Urinary bladder (tissue), 4 donors: ENCODE data around the gene PCCA. TPM values are rescaled to one million over a fixed set of nuclear protein-coding genes. Genes with fewer than 3 reads are reported as not detected.

ENCODE experiments used
- DNase-seq: peaks from one replicate; pipeline ENCODE4 v3.0.0-alpha.2; 2015; ENCODE audit errors: extremely low spot score
- H3K27ac ChIP-seq: one replicate; pipeline ENCODE4 v1.5.1; 2013; ENCODE audit warnings: low read depth, mild to moderate bottlenecking, moderate library complexity
- H3K36me3 ChIP-seq: one replicate; pipeline ENCODE4 v1.6.1; 2013; ENCODE audit warnings: mild to moderate bottlenecking, moderate library complexity; ENCODE audit not compliant: insufficient read depth
- H3K4me1 ChIP-seq: one replicate; pipeline ENCODE4 v1.6.1; 2013; ENCODE audit warnings: mild to moderate bottlenecking, moderate library complexity; ENCODE audit not compliant: insufficient read depth
- H3K4me3 ChIP-seq: one replicate; pipeline ENCODE4 v1.5.1; 2013; ENCODE audit warnings: low read depth, low read length
- WGBS: extraction: QIAGEN DNeasy Blood & Tissue Kit; methylation state at CpG from one replicate; pipeline ENCODE4 v1.1.7; 2013; 5-methylcytosine and 5-hydroxymethylcytosine counted together
- polyA plus RNA-seq: library from polyadenylated mRNA; stranded (reverse); fragments of 200-250 nt; gene quantifications from one replicate; pipeline ENCODE4 v1.2.3, GENCODE V29; 2013
- total RNA-seq: library from RNA; depleted of rRNA; stranded (reverse); fragments of >200 nt; gene quantifications from one replicate; pipeline ENCODE4 v1.2.3, GENCODE V29; 2014
- donor health status: healthy with polysubstance abuse.
- donor health status: healthy.

PCCA gene
- total and polyA plus RNA-seq, 2 donors, result 24.7 to 122 TPM

GRCh38 chr13:100106705-100107104 is 17.8 kb downstream of the PCCA start:
- H3K4me1 ChIP-seq, result no peaks in the 10 kb centered on the region
- H3K27ac ChIP-seq, result no peak overlapping the region
- 93% methylated on average over 4 of the region's 4 CpGs for WGBS
- peaks cover 2% of the 10 kb centered on the region for H3K36me3 ChIP-seq
- DNase-seq, result no peak
- H3K4me3 ChIP-seq, result no peak overlapping the region

- DNase-seq, result no peak
- H3K27ac ChIP-seq, result no peak overlapping the region
- no peaks in the 10 kb centered on the region for H3K4me1 ChIP-seq
- H3K4me3 ChIP-seq, result no peak overlapping the region
- H3K36me3 ChIP-seq, result peaks cover 2% of the 10 kb centered on the region
- WGBS, result 87% methylated on average over 3 of the region's 3 CpGs
These were observed 20.1 kb downstream of the PCCA start for GRCh38 chr13:100108913-100109507.

- H3K4me3 ChIP-seq, result no peak overlapping the region
- peaks cover under 1% of the 10 kb centered on the region for H3K36me3 ChIP-seq
- H3K4me1 ChIP-seq, result no peaks in the 10 kb centered on the region
- DNase-seq, result no peak
- WGBS, result 96% methylated on average over 2 of the region's 2 CpGs
- H3K27ac ChIP-seq, result no peak overlapping the region
These were observed 21.4 kb downstream of the PCCA start for GRCh38 chr13:100110269-100110668.

- DNase-seq, result no peak
- Histone ChIP-seq H3K4me3 (no peak overlapping the region), H3K4me1 (no peaks in the 10 kb centered on the region), H3K36me3 (no peaks in the 10 kb centered on the region), H3K27ac (no peak overlapping the region)
- WGBS, result 87% methylated on average over 7 of the region's 7 CpGs
These were observed 23.4 kb downstream of the PCCA start for GRCh38 chr13:100112186-100112838.

GRCh38 chr13:100115693-100116254 is 26.9 kb downstream of the PCCA start:
- no peak overlapping the region for H3K4me3 ChIP-seq
- H3K4me1 ChIP-seq, result no peaks in the 10 kb centered on the region
- DNase-seq, result no peak
- no peaks in the 10 kb centered on the region for H3K36me3 ChIP-seq
- no peak overlapping the region for H3K27ac ChIP-seq
- WGBS, result 91% methylated on average over 1 of the region's 1 CpG

- Histone ChIP-seq H3K4me1 (no peaks in the 10 kb centered on the region), H3K4me3 (no peak overlapping the region), H3K36me3 (peaks cover 2% of the 10 kb centered on the region), H3K27ac (no peak overlapping the region)
- no peak for DNase-seq
- 87% methylated on average over 5 of the region's 5 CpGs for WGBS
These were observed 35.4 kb downstream of the PCCA start for GRCh38 chr13:100124265-100124664.

GRCh38 chr13:100125946-100126345 is 37.1 kb downstream of the PCCA start:
- DNase-seq, result no peak
- Histone ChIP-seq H3K36me3 (peaks cover 2% of the 10 kb centered on the region), H3K4me3 (no peak overlapping the region), H3K4me1 (no peaks in the 10 kb centered on the region), H3K27ac (no peak overlapping the region)
- 92% methylated on average over 4 of the region's 4 CpGs for WGBS

GRCh38 chr13:100128373-100128772 is 39.5 kb downstream of the PCCA start:
- no peak overlapping the region for H3K27ac ChIP-seq
- WGBS, result 96% methylated on average over 3 of the region's 3 CpGs

GRCh38 chr13:100128838-100129237 is 39.9 kb downstream of the PCCA start:
- no peak overlapping the region for H3K27ac ChIP-seq
- DNase-seq, result no peak
- 94% methylated on average over 3 of the region's 3 CpGs for WGBS
- no peaks in the 10 kb centered on the region for H3K4me1 ChIP-seq
- H3K4me3 ChIP-seq, result no peak overlapping the region
- no peaks in the 10 kb centered on the region for H3K36me3 ChIP-seq

More at GRCh38 chr13:100128373-100128772, 39.5 kb downstream of the PCCA start:
- Histone ChIP-seq H3K4me1 (no peaks in the 10 kb centered on the region), H3K4me3 (no peak overlapping the region), H3K36me3 (no peaks in the 10 kb centered on the region)
- no peak for DNase-seq

- no peak overlapping the region for H3K27ac ChIP-seq
- no peak for DNase-seq
- H3K4me3 ChIP-seq, result no peak overlapping the region
- 80% methylated on average over 2 of the region's 2 CpGs for WGBS
- no peaks in the 10 kb centered on the region for H3K4me1 ChIP-seq
- no peaks in the 10 kb centered on the region for H3K36me3 ChIP-seq
These were observed 40.7 kb downstream of the PCCA start for GRCh38 chr13:100129605-100130004.

- WGBS, result 63% methylated on average over 1 of the region's 1 CpG
- DNase-seq, result no peak
- Histone ChIP-seq H3K4me1 (no peaks in the 10 kb centered on the region), H3K27ac (no peak overlapping the region), H3K4me3 (no peak overlapping the region), H3K36me3 (no peaks in the 10 kb centered on the region)
These were observed 41.2 kb downstream of the PCCA start for GRCh38 chr13:100130092-100130491.

- no peak overlapping the region for H3K27ac ChIP-seq
- H3K4me1 ChIP-seq, result no peaks in the 10 kb centered on the region
- no peaks in the 10 kb centered on the region for H3K36me3 ChIP-seq
- 73% methylated on average over 6 of the region's 6 CpGs for WGBS
- H3K4me3 ChIP-seq, result no peak overlapping the region
- DNase-seq, result no peak
These were observed 42.1 kb downstream of the PCCA start for GRCh38 chr13:100130930-100131511.

GRCh38 chr13:100131863-100132574 is 43.1 kb downstream of the PCCA start:
- Histone ChIP-seq H3K27ac (no peak overlapping the region), H3K36me3 (no peaks in the 10 kb centered on the region), H3K4me1 (no peaks in the 10 kb centered on the region), H3K4me3 (no peak overlapping the region)
- WGBS, result 74% methylated on average over 3 of the region's 3 CpGs
- DNase-seq, result no peak
